Panc1 (cell line): ENCODE measurements around the gene SHROOM3. TPM values are rescaled to one million over a fixed set of nuclear protein-coding genes. Genes with fewer than 3 reads are reported as not detected.

ENCODE experiments used
- ATAC-seq: fragments of 200-7000 bp; cut with Tn5 transposase; 2 replicates; pipeline ENCODE4 v1.9.1; 2020; ENCODE audit warnings: mild to moderate bottlenecking, moderate library complexity
- BruUV-seq: library from RNA; stranded (reverse); fragments of 400-500 nt; replicated peaks from 2 replicates; lab custom pipeline; 2021; lab: Mats Ljungman, UMichigan
- CTCF ChIA-PET: fragments of 300-600 bp; sonication (Branson Sonifier 250); formaldehyde crosslinking; loops from one replicate; lab custom pipeline; 2022; ENCODE audit warnings: antibody characterized with exemption; lab: Charles Lee
- POLR2A ChIA-PET: fragments of 300-600 bp; sonication (Branson Sonifier 250); formaldehyde crosslinking; loops from one replicate; lab custom pipeline; 2022; ENCODE audit warnings: antibody characterized with exemption; lab: Charles Lee
- DNase-seq: peaks from one replicate; pipeline ENCODE4 v3.0.0-alpha.2; 2010; ENCODE audit warnings: low read depth, low spot score
- H3K27ac ChIP-seq: 2 replicates; pipeline ENCODE4 v1.5.1; 2011; ENCODE audit warnings: mild to moderate bottlenecking, low read length, inconsistent platforms
- H3K27me3 ChIP-seq: fragments of 200-500 bp; sonication (Bioruptor generic); 2 replicates; pipeline ENCODE4 v1.6.0; 2014; ENCODE audit warnings: low read length, inconsistent platforms; ENCODE audit not compliant: control insufficient read depth, insufficient read depth
- H3K36me3 ChIP-seq: fragments of 200-500 bp; sonication (Bioruptor generic); 2 replicates; pipeline ENCODE4 v1.5.1; 2014; ENCODE audit warnings: inconsistent platforms, mild to moderate bottlenecking, low read length, moderate library complexity; ENCODE audit not compliant: control insufficient read depth, insufficient read depth
- H3K4me1 ChIP-seq: 2 replicates; pipeline ENCODE4 v1.5.1; 2011; ENCODE audit warnings: inconsistent platforms, mild to moderate bottlenecking, low read length, moderate library complexity; ENCODE audit not compliant: control insufficient read depth, insufficient read depth
- H3K4me3 ChIP-seq, 2 experiments: 2 replicates each; pipeline ENCODE4 v1.5.1; 2011 to 2012; ENCODE audit warnings: low read depth in 2 of 2, low read length in 2 of 2, mild to moderate bottlenecking in 2 of 2, inconsistent platforms in 1 of 2, moderate library complexity in 1 of 2
- H3K9me3 ChIP-seq: fragments of 200-500 bp; sonication (Bioruptor generic); 2 replicates; pipeline ENCODE4 v1.5.1; 2014; ENCODE audit warnings: low read depth, mild to moderate bottlenecking, inconsistent platforms, low read length, moderate library complexity; ENCODE audit not compliant: control insufficient read depth, insufficient read depth
- CTCF ChIP-seq: fragments of 450-650 bp; IDR thresholded peaks from 2 replicates; pipeline ENCODE4 v1.5.1; 2017; ENCODE audit warnings: mild to moderate bottlenecking
- POLR2AphosphoS5 ChIP-seq: IDR thresholded peaks from 2 replicates; pipeline ENCODE4 v1.6.1; 2012; ENCODE audit warnings: mild to moderate bottlenecking, low read depth, low read length, moderate library complexity
- REST ChIP-seq, 2 experiments: IDR thresholded peaks; 2 replicates each; pipeline ENCODE4 v1.6.1; 2011 to 2012; ENCODE audit warnings: low read depth in 2 of 2, control low read depth in 1 of 2, low read length in 1 of 2, mild to moderate bottlenecking in 1 of 2, moderate library complexity in 1 of 2; ENCODE audit not compliant: insufficient read depth in 1 of 2
- SIN3A ChIP-seq: IDR thresholded peaks from 2 replicates; pipeline ENCODE4 v1.6.1; 2012; ENCODE audit warnings: low read depth, mild to moderate bottlenecking, low read length, moderate library complexity, borderline replicate concordance; ENCODE audit not compliant: insufficient read depth
- TCF7L2 ChIP-seq: IDR thresholded peaks from 2 replicates; pipeline ENCODE4 v1.6.1; 2011; ENCODE audit warnings: mild to moderate bottlenecking, low read depth, low read length, inconsistent platforms
- in situ Hi-C: cut with HindIII; loops from 2 replicates; pipeline ENCODE4 v1.10.0; 2016; ENCODE audit warnings: low sequenced_read_pairs, low pct_unique_long_range_greater_than_20kb
- intact Hi-C: fragments of 100-400 bp; cut with micrococcal nuclease; formaldehyde crosslinking; loops from one replicate; pipeline ENCODE4 v1.10.0; 2022; ENCODE audit not compliant: unreplicated experiment
- total RNA-seq: library from RNA; stranded (reverse); gene quantifications from one replicate; pipeline ENCODE4 v1.2.1, GENCODE V29; 2021; ENCODE audit not compliant: unreplicated experiment

The SHROOM3 gene
- total RNA-seq, 1 experiment from 2014 or later: 7.2 TPM

DNA sequence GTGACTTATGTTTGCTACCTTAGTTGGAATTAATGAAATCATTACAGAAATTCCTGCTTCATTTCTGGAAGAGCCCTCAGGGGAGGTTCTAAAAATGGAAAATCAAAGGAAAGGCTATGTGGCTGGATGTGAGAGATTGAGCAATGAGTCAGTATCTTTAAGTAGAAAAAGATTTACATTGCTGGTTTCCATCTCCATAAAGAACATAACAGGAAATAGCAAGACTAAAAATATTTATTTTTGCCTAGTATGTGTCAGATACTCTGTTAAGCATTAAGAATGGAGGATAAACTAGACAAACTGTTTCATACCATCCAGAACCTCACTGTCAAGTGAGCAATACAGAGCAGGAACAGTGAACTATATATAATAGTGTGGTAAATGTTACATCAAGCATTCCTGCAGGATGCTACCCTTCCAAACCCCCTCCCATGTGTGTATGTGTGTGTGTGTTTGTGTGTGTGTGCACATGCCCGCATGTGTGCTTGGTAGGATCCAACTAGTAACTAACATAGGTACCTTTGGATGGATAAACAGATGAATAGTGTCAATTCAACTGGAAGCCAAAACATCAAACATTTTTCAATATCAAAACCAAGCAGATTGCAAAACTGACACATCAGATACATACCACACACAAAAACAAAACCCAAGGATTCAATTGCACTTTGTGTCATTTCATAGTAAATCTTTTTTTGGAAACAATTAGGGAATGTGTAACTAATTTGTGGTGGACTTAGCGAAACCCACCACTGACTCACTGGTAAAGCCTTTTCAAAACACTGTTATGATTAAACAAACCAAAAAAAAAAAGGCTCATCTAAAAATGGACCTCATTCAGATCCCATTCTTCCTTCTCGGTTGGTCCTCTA lies 223.4 kb downstream of the SHROOM3 start:
- intact Hi-C loops (no loop called here), in situ Hi-C loops (no loop called here)
- no peak for ATAC-seq
- Histone ChIP-seq H3K4me3 (no peak overlapping the region), H3K4me1 (no peaks in the 10 kb centered on the region), H3K27ac (no peak overlapping the region), H3K9me3 (no peaks in the 10 kb centered on the region), H3K27me3 (no peaks in the 10 kb centered on the region), H3K36me3 (no peaks in the 10 kb centered on the region)
- TF ChIP-seq TCF7L2: no peak
- no peak for TF ChIP-seq REST (IDR thresholded peaks at IDR 0.05; ENCODE audit: insufficient read depth in 1 of 2, low read depth in 2 of 2, low read length in 1 of 2)
- no peak for TF ChIP-seq SIN3A
- TF ChIP-seq CTCF: no peak
- TF ChIP-seq POLR2AphosphoS5: no peak
- CTCF ChIA-PET: no interaction called here
- DNase-seq: no peak
- POLR2A ChIA-PET: no interaction called here
- BruUV-seq: no TSS peak

GRCh38 chr4:76659103-76659490 lies 224.1 kb downstream of the SHROOM3 start:
- BruUV-seq: no TSS peak
- no peaks in the 10 kb centered on the region for H3K4me1 ChIP-seq
- no peak for DNase-seq
- in situ Hi-C loops (no loop called here), intact Hi-C loops (no loop called here)
- no peaks in the 10 kb centered on the region for H3K27me3 ChIP-seq
- H3K27ac ChIP-seq: no peak overlapping the region
- ChIA-PET CTCF (no interaction called here), POLR2A (no interaction called here)
- ATAC-seq: no peak
- H3K4me3 ChIP-seq: no peak overlapping the region
- no peaks in the 10 kb centered on the region for H3K36me3 ChIP-seq
- H3K9me3 ChIP-seq: no peaks in the 10 kb centered on the region
- TF ChIP-seq TCF7L2 (no peak), CTCF (no peak), POLR2AphosphoS5 (no peak), SIN3A (no peak), REST (IDR thresholded peaks at IDR 0.05; ENCODE audit: insufficient read depth in 1 of 2, low read depth in 2 of 2, low read length in 1 of 2) (no peak)
